Upper lobe of right lung (tissue), 1 donor: ENCODE data around the gene IER2. TPM values are rescaled to one million over a fixed set of nuclear protein-coding genes. Genes with fewer than 3 reads are reported as not detected.

Source experiments
- ATAC-seq: fragments of 200-7000 bp; cut with Tn5 transposase; one replicate; pipeline ENCODE4 v1.9.1; 2020; ENCODE audit warnings: mild to moderate bottlenecking, moderate library complexity
- DNase-seq: peaks from one replicate; pipeline ENCODE4 v3.0.0-alpha.2; 2020
- H3K27ac ChIP-seq: fragments of 200-600 bp; one replicate; pipeline ENCODE4 v1.8.0; 2022
- H3K27me3 ChIP-seq: fragments of 200-600 bp; one replicate; pipeline ENCODE4 v1.8.0; 2022; ENCODE audit warnings: mild to moderate bottlenecking
- H3K36me3 ChIP-seq: fragments of 200-600 bp; one replicate; pipeline ENCODE4 v1.8.0; 2022
- H3K4me1 ChIP-seq: fragments of 200-600 bp; one replicate; pipeline ENCODE4 v1.8.0; 2022
- H3K4me3 ChIP-seq: fragments of 200-600 bp; one replicate; pipeline ENCODE4 v1.8.0; 2022; ENCODE audit warnings: mild to moderate bottlenecking
- H3K9me3 ChIP-seq: fragments of 200-600 bp; one replicate; pipeline ENCODE4 v1.8.0; 2022
- intact Hi-C: fragments of 100-400 bp; cut with DNase I; formaldehyde crosslinking; loops from one replicate; pipeline ENCODE4 v1.11.0; 2022
- total RNA-seq: library from RNA; stranded (reverse); fragmentation: NEBNext Ultra II Directional; extraction: Animal tissue kit (Norgen Biotek cat#: 25700); gene quantifications from one replicate; pipeline ENCODE4 v1.2.1, GENCODE V29; 2021
- TF ChIP-seq, protein P1 (sequence below): fragments of 200-600 bp; IDR thresholded peaks from one replicate; pipeline ENCODE4 v1.8.0; 2022; ENCODE audit warnings: antibody characterized with exemption
- donor health status: DM: no; HTN: yes; CAD: no; lungs with severe emphysema.

IER2 gene
- total RNA-seq, 1 donor from 2014 or later: 104 TPM

DNA sequence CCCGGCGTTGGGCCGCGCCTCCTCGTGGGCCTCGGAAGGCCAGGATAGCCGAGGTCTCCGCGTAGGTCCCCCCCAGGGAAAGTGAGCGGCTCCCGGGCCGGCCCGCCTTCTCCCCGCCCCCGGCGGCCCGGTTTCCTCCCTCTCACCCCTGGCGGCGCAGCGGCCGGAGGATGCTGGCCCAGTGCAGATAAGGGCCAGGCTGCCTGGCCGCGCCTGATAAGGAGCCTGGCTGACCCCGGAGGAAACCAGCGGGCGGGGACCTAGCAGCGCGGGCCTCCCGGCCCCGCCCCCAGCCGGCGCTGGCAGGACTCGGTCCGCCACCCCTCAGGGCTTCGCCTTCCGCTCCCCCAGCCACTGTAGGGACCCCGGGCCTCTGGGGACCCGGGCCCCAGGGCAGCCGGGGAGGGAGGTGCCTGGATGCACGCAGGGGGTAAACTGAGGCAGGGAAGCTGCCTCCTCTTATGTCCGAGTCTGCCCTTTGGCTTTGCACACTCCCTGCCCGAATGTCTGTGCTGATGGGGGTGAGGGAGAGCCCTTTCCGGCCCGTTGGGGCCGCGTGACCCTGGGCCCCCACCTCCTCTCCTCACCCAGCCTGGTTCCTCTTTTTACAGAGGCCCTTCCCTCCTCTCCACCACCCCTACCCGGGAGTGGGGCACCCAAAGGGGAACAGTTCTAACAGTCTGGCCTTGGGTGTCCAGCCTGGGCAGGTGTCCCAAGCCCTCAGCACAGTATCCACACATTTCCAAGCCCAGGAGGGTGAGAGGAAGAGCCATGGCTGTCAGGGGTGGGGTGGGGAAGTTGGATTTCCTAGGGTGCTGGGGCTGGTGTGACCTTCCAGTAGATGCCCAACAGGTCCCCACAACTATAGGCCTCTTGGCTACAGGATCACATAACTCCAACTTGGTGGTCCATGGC lies 47.3 kb upstream of the IER2 start, which contains the start of gene LYL1:
TSS of gene LYL1 (minus strand) at position 193 of the 915 bp plus-strand sequence. CDS start 1,687 bp downstream, outside the sequence.
- intact Hi-C loops: no loop called here
- ATAC-seq: peak; percentile 72
- Histone ChIP-seq H3K27ac (peak within 1 kb of the TSS; percentile 89), H3K4me1 (peaks cover 51% of the 10 kb centered on the region), H3K36me3 (peaks cover 8% of the 10 kb centered on the region), H3K9me3 (no peaks in the 10 kb centered on the region), H3K4me3 (peak within 1 kb of the TSS; percentile 55), H3K27me3 (no peaks in the 10 kb centered on the region)
- TF ChIP-seq, protein P1, sequence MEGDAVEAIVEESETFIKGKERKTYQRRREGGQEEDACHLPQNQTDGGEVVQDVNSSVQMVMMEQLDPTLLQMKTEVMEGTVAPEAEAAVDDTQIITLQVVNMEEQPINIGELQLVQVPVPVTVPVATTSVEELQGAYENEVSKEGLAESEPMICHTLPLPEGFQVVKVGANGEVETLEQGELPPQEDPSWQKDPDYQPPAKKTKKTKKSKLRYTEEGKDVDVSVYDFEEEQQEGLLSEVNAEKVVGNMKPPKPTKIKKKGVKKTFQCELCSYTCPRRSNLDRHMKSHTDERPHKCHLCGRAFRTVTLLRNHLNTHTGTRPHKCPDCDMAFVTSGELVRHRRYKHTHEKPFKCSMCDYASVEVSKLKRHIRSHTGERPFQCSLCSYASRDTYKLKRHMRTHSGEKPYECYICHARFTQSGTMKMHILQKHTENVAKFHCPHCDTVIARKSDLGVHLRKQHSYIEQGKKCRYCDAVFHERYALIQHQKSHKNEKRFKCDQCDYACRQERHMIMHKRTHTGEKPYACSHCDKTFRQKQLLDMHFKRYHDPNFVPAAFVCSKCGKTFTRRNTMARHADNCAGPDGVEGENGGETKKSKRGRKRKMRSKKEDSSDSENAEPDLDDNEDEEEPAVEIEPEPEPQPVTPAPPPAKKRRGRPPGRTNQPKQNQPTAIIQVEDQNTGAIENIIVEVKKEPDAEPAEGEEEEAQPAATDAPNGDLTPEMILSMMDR: no peak
- peak; percentile 90 for DNase-seq

DNA sequence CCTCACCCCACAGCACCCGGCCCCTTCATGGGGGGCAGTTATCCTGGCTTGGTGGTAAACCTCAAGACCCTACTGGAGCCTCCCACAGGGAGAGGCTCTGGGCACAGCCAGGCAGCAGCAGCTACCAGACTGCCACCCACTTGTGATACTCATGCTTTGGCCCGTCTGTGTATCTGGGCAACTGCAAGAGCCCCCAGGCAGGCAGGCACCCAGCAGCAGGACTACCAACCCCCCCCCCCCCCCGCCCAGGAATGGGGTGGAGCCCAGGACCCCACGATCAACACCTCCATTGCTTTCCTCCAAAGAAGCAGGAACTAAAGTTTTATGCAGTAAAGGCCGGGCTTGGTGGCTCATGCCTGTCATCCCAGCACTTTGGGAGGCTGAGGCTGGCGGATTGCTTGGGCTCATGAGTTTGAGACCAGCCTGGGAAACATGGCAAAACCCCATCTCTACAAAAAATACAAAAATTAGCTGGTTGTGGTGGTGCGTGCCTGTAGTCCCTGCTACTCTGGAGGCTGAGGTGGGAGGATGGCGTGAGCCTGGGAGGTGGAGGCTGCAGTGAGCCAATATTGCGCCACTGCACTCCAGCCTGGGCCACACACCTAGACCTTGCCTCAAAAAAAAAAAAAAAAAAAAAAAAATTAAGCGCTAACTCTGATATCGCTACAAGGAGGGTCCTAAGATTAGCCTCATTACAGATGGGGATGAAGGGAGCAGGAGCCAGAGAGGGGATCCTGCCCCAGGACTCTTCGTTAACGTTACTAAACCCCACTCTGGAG lies 46.4 kb upstream of the IER2 start:
- Histone ChIP-seq H3K27ac (peak overlapping the region; percentile 89), H3K36me3 (peaks cover 8% of the 10 kb centered on the region), H3K27me3 (no peaks in the 10 kb centered on the region), H3K4me1 (peaks cover 45% of the 10 kb centered on the region), H3K9me3 (no peaks in the 10 kb centered on the region), H3K4me3 (peak overlapping the region; percentile 55)
- no peak for ATAC-seq
- intact Hi-C loops: no loop called here
- TF ChIP-seq, protein P1: no peak
- no peak for DNase-seq

DNA sequence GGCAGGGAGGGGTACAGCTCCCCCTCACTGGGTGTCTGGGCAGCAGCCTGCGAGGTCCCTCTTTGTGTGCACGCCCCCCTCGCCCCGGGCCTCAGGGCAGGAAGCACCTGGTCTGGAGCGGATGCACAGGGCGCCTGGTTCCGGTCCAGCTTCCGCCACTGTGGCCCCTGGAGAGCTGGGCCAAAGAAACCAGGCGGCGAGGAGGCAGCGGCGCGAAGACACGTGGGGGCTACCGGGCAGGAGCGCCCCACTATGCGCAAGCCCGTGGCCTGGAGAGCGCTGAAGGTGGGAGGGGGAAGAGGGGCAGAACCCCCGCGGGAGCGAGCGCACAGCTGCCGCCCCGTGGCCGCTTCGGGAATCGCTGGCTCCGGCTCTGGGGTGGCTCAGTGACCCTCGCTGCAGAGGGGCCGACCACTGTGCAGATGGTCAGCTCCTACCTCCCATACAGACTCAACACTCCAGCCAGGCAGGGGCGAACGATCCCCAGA lies 45.8 kb upstream of the IER2 start:
- peak; percentile 83 for DNase-seq
- intact Hi-C loops: no loop called here
- H3K4me3 ChIP-seq: peak overlapping the region; percentile 48
- H3K27me3 ChIP-seq: no peaks in the 10 kb centered on the region
- ATAC-seq: peak; percentile 49
- H3K36me3 ChIP-seq: peaks cover 12% of the 10 kb centered on the region
- TF ChIP-seq, protein P1: peak; percentile 82
- no peaks in the 10 kb centered on the region for H3K9me3 ChIP-seq
- peak overlapping the region; percentile 89 for H3K27ac ChIP-seq
- H3K4me1 ChIP-seq: peaks cover 41% of the 10 kb centered on the region

DNA sequence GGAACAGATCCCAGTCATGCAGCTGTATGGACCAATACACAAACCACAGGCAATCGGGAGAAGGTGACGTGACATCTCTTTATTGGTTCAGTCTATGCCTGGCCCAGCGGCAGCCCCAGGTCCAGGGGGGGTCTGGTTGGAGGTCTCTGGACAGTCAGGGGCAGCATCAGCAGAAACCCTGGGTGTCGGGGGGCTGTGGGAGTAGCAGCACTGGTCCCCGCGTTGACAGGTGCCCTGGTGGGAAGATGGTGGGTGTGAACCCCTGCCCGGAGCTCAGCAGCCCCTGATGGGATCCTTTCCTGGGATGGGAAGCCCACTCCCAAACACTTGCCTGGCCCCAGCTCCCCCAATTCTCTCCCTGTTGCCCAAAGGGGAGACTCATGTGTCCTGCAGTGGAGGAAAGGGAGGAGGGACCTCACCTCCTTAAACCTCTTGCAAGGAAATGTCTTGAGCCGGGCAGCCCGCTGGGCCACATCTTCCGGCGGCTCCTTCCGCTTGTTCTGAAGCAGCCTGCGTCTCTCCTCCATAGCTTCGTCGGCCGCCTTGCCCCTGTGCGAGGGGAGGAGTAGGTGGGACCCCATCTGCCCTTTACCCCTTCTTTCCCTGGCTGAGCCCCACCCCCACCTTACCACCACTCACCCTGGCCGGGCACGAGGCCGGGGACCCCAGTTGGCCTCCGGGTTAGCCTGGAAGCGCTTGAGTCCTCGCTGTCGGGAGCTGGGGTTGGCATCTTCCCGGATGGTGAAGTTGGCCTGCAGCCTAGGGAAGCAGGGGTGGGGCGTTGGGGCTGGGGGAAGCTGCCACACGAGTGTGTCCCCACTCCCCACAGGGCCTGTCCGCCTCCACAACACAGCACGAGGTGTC lies 45.1 kb upstream of the IER2 start:
- Histone ChIP-seq H3K27ac (peak overlapping the region; percentile 89), H3K36me3 (peaks cover 19% of the 10 kb centered on the region), H3K4me3 (peak overlapping the region; percentile 48), H3K27me3 (no peaks in the 10 kb centered on the region), H3K9me3 (no peaks in the 10 kb centered on the region), H3K4me1 (peaks cover 35% of the 10 kb centered on the region)
- no peak for DNase-seq
- TF ChIP-seq, protein P1: no peak
- ATAC-seq: no peak
- intact Hi-C loops: no loop called here
